ENCODE results near the gene TMEM18. TPM values are rescaled to one million over a fixed set of nuclear protein-coding genes. Genes with fewer than 3 reads are reported as not detected.
A peak's percentile ranks its signal among the peaks of the same experiment; 100 is the strongest.

TMEM18 gene
- 39.7 and 45.9 TPM in 2 replicates for total RNA-seq (2016; rRNA removed; fragmentation: Illumina TruSeq; extraction: Trizol)
- 26.8 and 30.8 TPM in 2 replicates for total RNA-seq (2016; cell fraction: cytosol; rRNA removed; fragmentation: Illumina TruSeq; extraction: Trizol; ENCODE audit: low read depth)
- total RNA-seq (2016; cell fraction: insoluble cytoplasmic fraction; rRNA removed; fragmentation: Illumina TruSeq; extraction: Trizol): 36.9 and 47.1 TPM in 2 replicates
- total RNA-seq (2016; cell fraction: membrane; rRNA removed; fragmentation: Illumina TruSeq; extraction: Trizol): 43.7 and 45.0 TPM in 2 replicates
- 27.3 and 30.5 TPM in 2 replicates for total RNA-seq (2016; cell fraction: nucleus; rRNA removed; fragmentation: Illumina TruSeq; extraction: Trizol)
- 32.1 and 49.4 TPM in 2 replicates for polyA plus RNA-seq (2011; rRNA removed)
- 33.5 and 39.5 TPM in 2 replicates for polyA plus RNA-seq (2011; cell fraction: cytosol; rRNA removed)
- 29.6 and 38.2 TPM in 2 replicates for polyA plus RNA-seq (2011; cell fraction: nucleus; rRNA removed)
- polyA plus RNA-seq (2012): 36.5 and 48.1 TPM in 2 replicates
- polyA plus RNA-seq (2016; cell fraction: cytosol; fragmentation: Illumina TruSeq; extraction: Trizol; ENCODE audit: low read depth): 37.2 and 42.5 TPM in 2 replicates
- polyA plus RNA-seq (2016; cell fraction: insoluble cytoplasmic fraction; fragmentation: Illumina TruSeq; extraction: Trizol; ENCODE audit: low read depth): 36.2 and 38.9 TPM in 2 replicates
- 38.3 and 46.2 TPM in 2 replicates for polyA plus RNA-seq (2016; cell fraction: membrane; fragmentation: Illumina TruSeq; extraction: Trizol; ENCODE audit: low read depth)
- 49.7 and 63.7 TPM in 2 replicates for polyA plus RNA-seq (2016; cell fraction: nucleus; fragmentation: Illumina TruSeq; extraction: Trizol; ENCODE audit: insufficient read depth, low read depth)
- 19.9 and 51.6 TPM in 2 replicates for polyA minus RNA-seq (2011; rRNA and poly(A)+ RNA removed; ENCODE audit: low replicate concordance)
- polyA minus RNA-seq (2011; cell fraction: cytosol; rRNA and poly(A)+ RNA removed): 14.5 and 14.9 TPM in 2 replicates
- 39.4 and 50.0 TPM in 2 replicates for polyA minus RNA-seq (2011; cell fraction: nucleus; rRNA and poly(A)+ RNA removed)
- Bru-seq, nascent RNA: percentile 88 among the genes with signal in this experiment
- BruChase-seq, experiment 1, labeled RNA remaining after a 6-hour chase: percentile 90 among the genes with signal in this experiment
- BruChase-seq, experiment 2, labeled RNA remaining after a 2-hour chase: percentile 92 among the genes with signal in this experiment
- long read RNA-seq, experiment 1, transcript TMEM18-201 (5 exons, 2,762 nt): major isoform, 85 of 96 reads
- long read RNA-seq, experiment 1, partial matches to known transcripts: 1 of 96 reads
- long read RNA-seq, experiment 1, other reads (novel, unspliced or antisense): 5 of 96 reads
- long read RNA-seq, experiment 2, transcript TMEM18-201 (5 exons, 2,762 nt): major isoform, 90 of 123 reads
- long read RNA-seq, experiment 2, partial matches to known transcripts: 2 of 123 reads
- long read RNA-seq, experiment 2, other reads (novel, unspliced or antisense): 28 of 123 reads

DNA sequence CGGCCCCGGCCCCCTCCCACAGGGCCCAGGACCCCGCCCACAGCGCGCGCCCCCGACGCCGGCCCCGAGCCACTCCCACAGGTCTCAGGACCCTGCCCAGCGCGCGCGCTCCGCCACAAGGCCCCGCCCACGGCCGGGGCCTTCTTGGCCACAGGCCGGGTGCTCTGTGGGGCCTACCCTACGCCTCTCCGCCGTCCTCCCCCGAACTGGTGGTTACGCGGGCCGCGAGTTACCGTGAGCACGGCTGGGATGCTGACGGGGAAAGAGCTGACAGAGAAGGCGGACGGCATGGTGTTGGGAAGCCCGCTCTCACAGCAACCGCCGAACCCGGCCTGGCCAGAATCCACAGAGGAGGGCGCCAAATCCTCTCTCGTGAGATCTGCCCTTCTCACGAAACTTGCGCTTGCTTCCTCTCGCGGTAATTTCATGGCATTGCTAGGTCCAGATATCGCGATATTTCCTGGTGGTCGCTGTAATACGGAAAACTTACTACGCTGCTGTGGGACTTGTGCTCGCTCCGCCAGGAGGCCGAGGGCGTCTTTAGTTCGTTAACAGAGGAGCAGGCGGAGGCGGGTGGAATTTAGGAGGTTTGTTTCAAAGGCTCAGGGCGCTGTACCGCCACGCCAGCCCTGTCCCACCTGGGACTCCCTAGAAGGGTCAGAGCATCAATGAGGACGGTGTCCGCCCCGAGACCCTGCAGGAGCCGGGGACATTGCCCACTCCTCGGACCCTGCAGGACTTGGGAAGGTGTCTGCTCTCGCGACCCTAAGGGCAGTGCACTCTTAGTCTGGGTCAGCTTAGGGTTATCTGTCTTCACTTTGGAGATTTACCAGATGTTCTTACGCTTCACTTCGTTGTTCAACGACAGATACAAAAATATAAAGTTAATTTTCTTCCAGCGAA, at the start of gene TMEM18:
TMEM18 (minus strand) TSS at position 351 of the 903 bp plus-strand sequence; CDS start at position 290, 61 bp downstream.
- peak within 1 kb of the TSS; percentile 91 to 97 (median 95) for H3K4me3 ChIP-seq (replicated peaks in 1 of 3; ENCODE audit: insufficient read depth in 1 of 3, low read depth in 2 of 3, low read length in 3 of 3)
- ChIA-PET CTCF (ENCODE audit: low intra/inter-chr PET ratio, low total read pairs) (no interaction called here), POLR2A (interaction anchor here (0.6 to 1.5 kb wide), 7 partner anchors 10 to 502 kb away, joined by 3 to 13 read pairs (median 4); no protein-coding TSS in a partner anchor)
- DNase-seq (ENCODE audit: low spot score) (peak; percentile 100), FAIRE-seq (peak; percentile 95), ATAC-seq (peak; percentile 73)
- H3K79me2 ChIP-seq (ENCODE audit: insufficient read depth, low read length): peaks cover 34% of the 10 kb centered on the region
- no peaks in the 10 kb centered on the region; a peak in 1 of 5 replicates for H3K27me3 ChIP-seq (ENCODE audit: control insufficient read depth in 1 of 2, insufficient read depth in 2 of 2, low read length in 2 of 2)
- intact Hi-C loops (cut with micrococcal nuclease; ENCODE audit: unreplicated experiment): loop anchor here (1.0 kb wide), 1 partner anchor 63 kb away; no protein-coding TSS in a partner anchor
- H3K9me3 ChIP-seq (ENCODE audit: low read length): no peaks in the 10 kb centered on the region
- TSS peak; percentile 88 for BruUV-seq (replicated peaks)
- in situ Hi-C loops (cut with HindIII; ENCODE audit: extremely low pct_ligation_motif_present, low pct_unique_long_range_greater_than_20kb): no loop called here
- H3K4me1 ChIP-seq (ENCODE audit: insufficient read depth, low read length): peaks cover 25% of the 10 kb centered on the region
- peak within 1 kb of the TSS; percentile 100 for H3K27ac ChIP-seq (ENCODE audit: extremely low read length, insufficient read depth, low read length)
- under 1% methylated on average over 32 of the region's 68 CpGs for WGBS (ENCODE audit: low lambda C conversion rate)
- peak within 1 kb of the TSS; percentile 45 for H2AFZ ChIP-seq (ENCODE audit: low read length)
- H3K9ac ChIP-seq (ENCODE audit: insufficient read depth, low read depth, low read length): peak within 1 kb of the TSS; percentile 100
- H4K20me1 ChIP-seq (ENCODE audit: insufficient read depth, low read length): no peaks in the 10 kb centered on the region; the same call in 1 of the 2 replicates
- H3K36me3 ChIP-seq (replicated peaks in 1 of 2; ENCODE audit: control insufficient read depth in 1 of 2, insufficient read depth in 2 of 2, low read length in 2 of 2): peaks cover 6 to 28% of the 10 kb centered on the region in 2 experiments; a peak in 3 of 5 replicates
- peak within 1 kb of the TSS; percentile 89 for H3K4me2 ChIP-seq (ENCODE audit: low read depth, low read length)
- TF ChIP-seq, protein P1, sequence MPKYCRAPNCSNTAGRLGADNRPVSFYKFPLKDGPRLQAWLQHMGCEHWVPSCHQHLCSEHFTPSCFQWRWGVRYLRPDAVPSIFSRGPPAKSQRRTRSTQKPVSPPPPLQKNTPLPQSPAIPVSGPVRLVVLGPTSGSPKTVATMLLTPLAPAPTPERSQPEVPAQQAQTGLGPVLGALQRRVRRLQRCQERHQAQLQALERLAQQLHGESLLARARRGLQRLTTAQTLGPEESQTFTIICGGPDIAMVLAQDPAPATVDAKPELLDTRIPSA (CRISPR knock-in tag; IDR thresholded peaks at IDR 0.05; ENCODE audit: borderline replicate concordance): 0 out of 2 replicates have a peak, but pooled peaks have one; percentile 79
- TF ChIP-seq NFYB (CRISPR knock-in tag; IDR thresholded peaks at IDR 0.05): 0 out of 2 replicates have a peak, but pooled peaks have one; percentile 11
- TF ChIP-seq HNRNPUL1 (IDR thresholded peaks at IDR 0.05; ENCODE audit: low read depth, low read length): no peak
- TF ChIP-seq MAZ (IDR thresholded peaks at IDR 0.05; ENCODE audit: borderline replicate concordance, low read depth, low read length): peak; percentile 31
- peak; percentile 95 for TF ChIP-seq MAZ (CRISPR knock-in tag; IDR thresholded peaks at IDR 0.05; ENCODE audit: low read depth)
- TF ChIP-seq, protein P2, sequence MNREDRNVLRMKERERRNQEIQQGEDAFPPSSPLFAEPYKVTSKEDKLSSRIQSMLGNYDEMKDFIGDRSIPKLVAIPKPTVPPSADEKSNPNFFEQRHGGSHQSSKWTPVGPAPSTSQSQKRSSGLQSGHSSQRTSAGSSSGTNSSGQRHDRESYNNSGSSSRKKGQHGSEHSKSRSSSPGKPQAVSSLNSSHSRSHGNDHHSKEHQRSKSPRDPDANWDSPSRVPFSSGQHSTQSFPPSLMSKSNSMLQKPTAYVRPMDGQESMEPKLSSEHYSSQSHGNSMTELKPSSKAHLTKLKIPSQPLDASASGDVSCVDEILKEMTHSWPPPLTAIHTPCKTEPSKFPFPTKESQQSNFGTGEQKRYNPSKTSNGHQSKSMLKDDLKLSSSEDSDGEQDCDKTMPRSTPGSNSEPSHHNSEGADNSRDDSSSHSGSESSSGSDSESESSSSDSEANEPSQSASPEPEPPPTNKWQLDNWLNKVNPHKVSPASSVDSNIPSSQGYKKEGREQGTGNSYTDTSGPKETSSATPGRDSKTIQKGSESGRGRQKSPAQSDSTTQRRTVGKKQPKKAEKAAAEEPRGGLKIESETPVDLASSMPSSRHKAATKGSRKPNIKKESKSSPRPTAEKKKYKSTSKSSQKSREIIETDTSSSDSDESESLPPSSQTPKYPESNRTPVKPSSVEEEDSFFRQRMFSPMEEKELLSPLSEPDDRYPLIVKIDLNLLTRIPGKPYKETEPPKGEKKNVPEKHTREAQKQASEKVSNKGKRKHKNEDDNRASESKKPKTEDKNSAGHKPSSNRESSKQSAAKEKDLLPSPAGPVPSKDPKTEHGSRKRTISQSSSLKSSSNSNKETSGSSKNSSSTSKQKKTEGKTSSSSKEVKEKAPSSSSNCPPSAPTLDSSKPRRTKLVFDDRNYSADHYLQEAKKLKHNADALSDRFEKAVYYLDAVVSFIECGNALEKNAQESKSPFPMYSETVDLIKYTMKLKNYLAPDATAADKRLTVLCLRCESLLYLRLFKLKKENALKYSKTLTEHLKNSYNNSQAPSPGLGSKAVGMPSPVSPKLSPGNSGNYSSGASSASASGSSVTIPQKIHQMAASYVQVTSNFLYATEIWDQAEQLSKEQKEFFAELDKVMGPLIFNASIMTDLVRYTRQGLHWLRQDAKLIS (CRISPR knock-in tag; IDR thresholded peaks at IDR 0.05): peak; percentile 75
- TF ChIP-seq, protein P3, sequence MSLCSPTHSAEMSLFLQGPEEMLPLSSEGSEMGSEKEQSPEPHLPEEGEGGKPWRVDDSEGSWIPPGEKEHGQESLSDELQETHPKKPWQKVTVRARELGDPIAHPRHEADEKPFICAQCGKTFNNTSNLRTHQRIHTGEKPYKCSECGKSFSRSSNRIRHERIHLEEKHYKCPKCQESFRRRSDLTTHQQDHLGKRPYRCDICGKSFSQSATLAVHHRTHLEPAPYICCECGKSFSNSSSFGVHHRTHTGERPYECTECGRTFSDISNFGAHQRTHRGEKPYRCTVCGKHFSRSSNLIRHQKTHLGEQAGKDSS (CRISPR knock-in tag; IDR thresholded peaks at IDR 0.05; ENCODE audit: borderline replicate concordance, low read depth): peak; percentile 82; the same call in 1 of the 2 replicates
- 0 out of 2 replicates have a peak, but pooled peaks have one; percentile 55 for TF ChIP-seq ZNF557 (CRISPR knock-in tag; IDR thresholded peaks at IDR 0.05)
- peak; percentile 67; the same call in 1 of the 2 replicates for TF ChIP-seq ZC3H4 (CRISPR knock-in tag; IDR thresholded peaks at IDR 0.05; ENCODE audit: borderline replicate concordance)
- peak; percentile 46 for TF ChIP-seq BCL6 (CRISPR knock-in tag; IDR thresholded peaks at IDR 0.05)

All from HepG2 (cell line).